ENCODE data around the gene HECTD1. TPM values are rescaled to one million over a fixed set of nuclear protein-coding genes. Genes with fewer than 3 reads are reported as not detected.

Gene HECTD1
- polyA plus RNA-seq, 1 experiment, result 70.5 TPM

DNA sequence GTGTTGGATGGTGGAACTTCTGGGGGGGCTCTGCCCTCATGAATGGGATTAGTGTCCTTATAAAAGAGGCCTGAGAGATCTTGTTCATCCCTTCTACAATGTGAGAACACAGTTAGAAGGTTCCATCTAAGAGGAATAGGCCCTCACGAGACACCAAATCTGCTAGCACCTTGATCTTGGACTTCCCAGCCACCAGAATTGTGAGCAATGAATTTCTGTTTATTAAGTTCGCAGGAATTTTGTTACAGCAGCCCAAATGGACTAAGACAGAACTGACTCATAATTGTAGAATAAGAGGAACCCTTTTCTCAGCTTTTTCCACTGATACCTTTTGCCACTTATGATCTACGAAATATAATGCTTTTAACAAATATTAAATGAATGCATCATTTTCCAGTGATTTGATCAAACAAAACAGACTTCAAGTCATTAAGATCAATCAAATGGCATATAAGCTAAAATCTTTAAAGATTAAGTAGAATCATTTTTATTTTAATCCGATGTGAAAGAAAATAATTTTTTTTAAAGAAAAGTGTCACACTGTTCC is 68.2 kb downstream of the HECTD1 start:
- POLR2A ChIA-PET, result no interaction called here
- no peaks in the 10 kb centered on the region for H3K27me3 ChIP-seq (ENCODE audit: control insufficient read depth, insufficient read depth, low read length)
- H3K4me3 ChIP-seq (ENCODE audit: low read depth, low read length), result no peak overlapping the region
- H3K36me3 ChIP-seq (ENCODE audit: control insufficient read depth, insufficient read depth, low read length), result peaks cover 5% of the 10 kb centered on the region
- TF ChIP-seq, protein P1, sequence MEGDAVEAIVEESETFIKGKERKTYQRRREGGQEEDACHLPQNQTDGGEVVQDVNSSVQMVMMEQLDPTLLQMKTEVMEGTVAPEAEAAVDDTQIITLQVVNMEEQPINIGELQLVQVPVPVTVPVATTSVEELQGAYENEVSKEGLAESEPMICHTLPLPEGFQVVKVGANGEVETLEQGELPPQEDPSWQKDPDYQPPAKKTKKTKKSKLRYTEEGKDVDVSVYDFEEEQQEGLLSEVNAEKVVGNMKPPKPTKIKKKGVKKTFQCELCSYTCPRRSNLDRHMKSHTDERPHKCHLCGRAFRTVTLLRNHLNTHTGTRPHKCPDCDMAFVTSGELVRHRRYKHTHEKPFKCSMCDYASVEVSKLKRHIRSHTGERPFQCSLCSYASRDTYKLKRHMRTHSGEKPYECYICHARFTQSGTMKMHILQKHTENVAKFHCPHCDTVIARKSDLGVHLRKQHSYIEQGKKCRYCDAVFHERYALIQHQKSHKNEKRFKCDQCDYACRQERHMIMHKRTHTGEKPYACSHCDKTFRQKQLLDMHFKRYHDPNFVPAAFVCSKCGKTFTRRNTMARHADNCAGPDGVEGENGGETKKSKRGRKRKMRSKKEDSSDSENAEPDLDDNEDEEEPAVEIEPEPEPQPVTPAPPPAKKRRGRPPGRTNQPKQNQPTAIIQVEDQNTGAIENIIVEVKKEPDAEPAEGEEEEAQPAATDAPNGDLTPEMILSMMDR (IDR thresholded peaks at IDR 0.05; ENCODE audit: insufficient read depth, low read depth, low read length), result no peak
- CTCF ChIA-PET, result interaction anchor here (0.9 kb wide), 1 partner anchor 12 kb away, joined by 3 read pairs; no protein-coding TSS in a partner anchor
- DNase-seq (ENCODE audit: low read depth), result no peak

DNA sequence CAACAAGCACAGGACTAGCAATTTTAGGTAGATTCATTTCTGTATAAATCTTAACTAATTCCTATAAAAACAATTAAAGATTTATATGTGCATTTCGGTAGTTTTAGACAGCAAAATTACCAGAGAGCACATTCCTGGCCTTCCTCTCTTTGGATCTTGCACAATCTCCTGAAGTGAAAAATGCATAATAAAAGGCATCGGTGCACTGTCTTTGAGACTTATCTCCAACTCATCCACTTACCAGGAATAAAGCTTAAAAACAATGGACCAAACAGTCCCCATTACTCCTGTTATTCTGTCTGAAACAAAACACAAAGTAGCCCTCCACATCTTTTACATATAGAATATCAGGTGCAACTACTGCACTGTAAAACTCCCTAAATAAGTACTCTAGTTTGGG is 69.3 kb downstream of the HECTD1 start:
- DNase-seq (ENCODE audit: low read depth), result no peak
- ChIA-PET CTCF (interaction anchor here (1.0 kb wide), 1 partner anchor 8 kb away, joined by 3 read pairs; no protein-coding TSS in a partner anchor), POLR2A (no interaction called here)
- TF ChIP-seq, protein P1 (IDR thresholded peaks at IDR 0.05; ENCODE audit: insufficient read depth, low read depth, low read length), result no peak
- peaks cover 5% of the 10 kb centered on the region for H3K36me3 ChIP-seq (ENCODE audit: control insufficient read depth, insufficient read depth, low read length)
- no peak overlapping the region for H3K4me3 ChIP-seq (ENCODE audit: low read depth, low read length)
- no peaks in the 10 kb centered on the region for H3K27me3 ChIP-seq (ENCODE audit: control insufficient read depth, insufficient read depth, low read length)

DNA sequence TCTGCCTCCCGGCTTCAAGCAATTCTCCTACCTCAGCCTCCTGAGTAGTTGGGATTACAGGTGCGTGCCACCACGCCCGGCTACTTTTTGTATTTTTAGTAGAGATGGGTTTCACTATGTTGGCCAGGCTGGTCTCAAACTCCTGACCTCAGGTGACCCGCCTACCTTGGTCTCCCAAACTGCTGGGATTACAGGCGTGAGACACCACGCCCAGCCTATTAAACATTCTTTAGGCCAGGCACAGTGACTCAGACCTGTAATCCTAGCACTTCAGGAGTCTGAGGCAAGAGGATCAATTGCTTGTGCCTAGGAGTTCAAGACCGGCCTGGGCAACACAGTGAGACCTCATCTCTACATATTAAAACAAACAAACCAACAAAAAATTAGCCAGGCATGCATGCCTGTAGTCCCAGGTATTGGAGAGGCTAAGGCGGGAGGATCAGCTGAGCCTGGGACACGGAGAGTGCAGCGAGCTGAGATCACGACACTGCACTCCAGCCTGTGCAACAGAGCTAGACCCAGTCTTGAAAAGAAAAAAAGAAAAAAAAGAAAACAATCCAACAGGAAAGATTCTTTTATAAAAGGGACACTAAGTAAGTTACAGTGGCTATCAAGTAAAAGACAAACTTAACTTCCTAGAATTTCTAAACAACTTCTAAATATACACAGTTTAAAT is 70.2 kb downstream of the HECTD1 start:
- ChIA-PET CTCF (no interaction called here), POLR2A (no interaction called here)
- Histone ChIP-seq H3K27me3 (ENCODE audit: control insufficient read depth, insufficient read depth, low read length) (no peaks in the 10 kb centered on the region), H3K36me3 (ENCODE audit: control insufficient read depth, insufficient read depth, low read length) (peaks cover 5% of the 10 kb centered on the region), H3K4me3 (ENCODE audit: low read depth, low read length) (no peak overlapping the region)
- DNase-seq (ENCODE audit: low read depth), result no peak
- TF ChIP-seq, protein P1 (IDR thresholded peaks at IDR 0.05; ENCODE audit: insufficient read depth, low read depth, low read length), result no peak

DNA sequence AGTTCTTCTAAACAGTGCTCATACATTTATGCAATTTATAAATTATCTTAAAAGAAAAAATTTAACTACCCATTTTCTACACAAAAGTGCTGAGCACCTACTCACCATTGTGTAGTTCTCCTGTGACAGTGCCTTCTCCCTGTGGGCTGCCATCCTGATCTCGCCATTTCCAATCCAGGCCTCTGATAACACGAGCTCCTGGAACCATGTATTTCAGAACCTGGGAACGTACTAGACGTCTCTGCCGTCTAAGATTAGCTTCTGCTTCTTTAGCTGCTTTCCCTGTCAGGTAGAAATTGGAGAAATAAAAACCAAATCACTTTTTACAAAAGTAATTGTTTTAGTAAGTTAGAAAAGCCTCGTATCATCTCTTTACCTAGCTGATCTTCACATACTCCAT is 74.5 kb downstream of the HECTD1 start:
- TF ChIP-seq, protein P1 (IDR thresholded peaks at IDR 0.05; ENCODE audit: insufficient read depth, low read depth, low read length), result no peak
- Histone ChIP-seq H3K27me3 (ENCODE audit: control insufficient read depth, insufficient read depth, low read length) (no peaks in the 10 kb centered on the region), H3K36me3 (ENCODE audit: control insufficient read depth, insufficient read depth, low read length) (peaks cover 11% of the 10 kb centered on the region), H3K4me3 (ENCODE audit: low read depth, low read length) (no peak overlapping the region)
- no peak for DNase-seq (ENCODE audit: low read depth)
- CTCF ChIA-PET, result no interaction called here
- POLR2A ChIA-PET, result no interaction called here

DNA sequence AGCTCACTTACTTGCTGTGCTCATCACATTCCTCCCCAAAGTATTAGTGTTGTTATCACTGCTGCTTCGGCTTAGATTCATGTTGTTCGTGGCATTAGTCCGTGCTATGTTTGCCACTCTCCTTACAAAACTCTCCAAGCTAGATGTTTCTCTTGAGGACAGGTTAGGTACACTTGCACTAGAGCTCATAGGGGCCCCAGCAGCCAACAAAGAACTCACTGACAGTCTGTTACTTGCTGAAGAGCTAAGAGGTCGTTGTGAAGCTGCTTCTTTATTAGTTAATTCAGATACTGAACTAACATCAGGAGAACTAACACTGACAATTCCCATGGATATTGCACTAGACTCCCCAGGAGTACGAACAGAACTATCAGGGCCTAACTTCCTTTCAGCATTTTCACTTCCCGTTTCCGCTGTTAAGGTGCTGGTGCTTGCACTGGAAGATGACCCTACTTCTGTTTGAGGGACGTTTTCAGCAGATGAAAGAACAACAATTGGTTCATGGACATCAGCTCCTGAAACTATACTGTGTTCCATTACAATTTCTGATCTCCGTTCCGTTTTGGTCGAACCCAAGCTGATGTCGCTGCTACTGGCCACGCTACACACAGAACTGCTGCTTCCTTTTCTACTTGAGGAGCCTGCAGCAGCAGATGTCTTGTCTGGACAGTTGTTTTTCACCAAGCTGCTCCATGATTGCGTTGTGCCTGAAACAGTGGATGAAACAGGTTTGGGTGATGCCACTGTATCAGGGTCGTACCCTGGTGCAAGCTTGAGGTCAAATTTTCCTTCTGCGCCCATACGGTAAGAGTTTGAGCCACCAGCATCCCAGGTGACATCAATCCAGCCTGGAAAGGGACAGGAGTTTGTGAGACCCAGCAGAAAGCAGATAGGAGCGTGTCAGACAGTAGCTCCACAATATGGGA is 78.7 kb downstream of the HECTD1 start:
- no peak overlapping the region for H3K4me3 ChIP-seq (ENCODE audit: low read depth, low read length)
- peaks cover 9% of the 10 kb centered on the region for H3K36me3 ChIP-seq (ENCODE audit: control insufficient read depth, insufficient read depth, low read length)
- TF ChIP-seq, protein P1 (IDR thresholded peaks at IDR 0.05; ENCODE audit: insufficient read depth, low read depth, low read length), result no peak
- H3K27me3 ChIP-seq (ENCODE audit: control insufficient read depth, insufficient read depth, low read length), result no peaks in the 10 kb centered on the region
- ChIA-PET POLR2A (no interaction called here), CTCF (interaction anchor here (0.5 to 1.2 kb wide), 3 partner anchors 10 to 171 kb away, joined by 3 to 6 read pairs (median 4); no protein-coding TSS in a partner anchor)
- no peak for DNase-seq (ENCODE audit: low read depth)

Data from BJ (cell line).